Measurements from ENCODE around the gene C16orf87. TPM values are rescaled to one million over a fixed set of nuclear protein-coding genes. Genes with fewer than 3 reads are reported as not detected.

C16orf87 gene
- total and polyA plus RNA-seq, 9 of the 15 experiments (the other 6 are each of a cell fraction or from before 2014, with no cell fraction given): 7.8 to 16.7 (median 10.5) TPM

DNA sequence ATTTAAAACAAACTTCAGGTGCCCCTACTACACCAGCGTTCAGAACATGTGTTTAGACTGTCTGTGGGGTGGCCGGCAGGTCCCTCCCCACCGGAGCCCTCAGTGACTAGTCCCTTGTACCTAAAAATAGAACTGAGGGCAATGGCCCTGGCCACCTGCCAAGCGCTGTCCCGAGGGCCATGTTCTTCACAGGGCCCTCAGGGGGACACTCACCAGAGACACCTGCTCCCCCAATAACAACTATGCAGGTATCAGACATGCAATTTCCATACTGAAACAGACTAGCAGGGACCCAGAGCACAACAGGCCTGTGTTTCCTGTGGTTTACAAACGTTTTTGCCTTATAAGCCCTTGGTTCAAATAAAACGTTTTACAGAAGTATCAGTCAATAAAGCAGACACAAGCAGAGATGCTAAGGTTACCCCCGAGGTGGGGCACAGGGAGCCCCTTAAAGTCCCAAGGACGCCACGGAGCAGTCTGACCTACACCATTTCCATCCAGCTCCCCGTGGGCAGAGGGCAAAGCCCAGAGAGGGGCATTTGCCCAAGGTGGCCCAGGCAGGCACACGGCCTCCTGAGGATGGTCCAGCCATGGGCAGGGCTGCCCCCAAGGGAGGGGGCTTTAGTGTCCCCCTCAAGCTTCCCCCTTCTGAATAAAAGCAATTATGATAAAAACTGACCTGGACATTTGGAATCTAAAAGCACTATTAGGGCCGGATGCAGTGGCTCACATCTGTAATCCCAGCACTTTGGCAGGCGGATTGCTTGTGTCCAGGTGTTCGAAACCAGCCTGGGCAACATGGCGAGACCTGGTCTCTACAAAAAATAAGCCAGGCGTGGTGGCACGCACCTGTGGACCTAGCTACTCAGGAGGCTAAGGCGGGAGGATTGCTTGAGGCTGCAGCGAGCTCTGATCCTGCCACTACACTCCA is 81.9 kb downstream of the C16orf87 start (continued):
- TF ChIP-seq MEF2A (IDR thresholded peaks at IDR 0.05; ENCODE audit: control insufficient read depth, low read depth, low read length) (peak; percentile 92), ZNF583 (CRISPR knock-in tag; IDR thresholded peaks at IDR 0.05) (no peak), MIER1 (IDR thresholded peaks at IDR 0.05; ENCODE audit: low read depth) (no peak), SRSF9 (IDR thresholded peaks at IDR 0.05; ENCODE audit: borderline replicate concordance, low read depth, low read length) (no peak), MEF2D (tag; conservative IDR thresholded peaks at IDR 0.05; ENCODE audit: low read depth) (peak; percentile 90), ESRRA (IDR thresholded peaks at IDR 0.05; ENCODE audit: borderline replicate concordance, low read depth) (no peak), PPARD (CRISPR knock-in tag; IDR thresholded peaks at IDR 0.05) (no peak), MAFF (IDR thresholded peaks at IDR 0.05; ENCODE audit: low read length) (no peak), YY1 (IDR thresholded peaks at IDR 0.05; ENCODE audit: borderline replicate concordance in 1 of 3, control insufficient read depth in 1 of 3, extremely low read depth in 1 of 3, insufficient read depth in 3 of 3, insufficient read length in 1 of 3, insufficient replicate concordance in 2 of 3, low read depth in 1 of 3, low read length in 2 of 3) (peak in 1 of 3 experiments; percentile 38), ZNF12 (CRISPR knock-in tag; IDR thresholded peaks at IDR 0.05) (no peak), NKRF (IDR thresholded peaks at IDR 0.05; ENCODE audit: borderline replicate concordance) (no peak), XRCC5 (IDR thresholded peaks at IDR 0.05; ENCODE audit: low read depth, low read length) (no peak), RBM14 (IDR thresholded peaks at IDR 0.05; ENCODE audit: borderline replicate concordance, insufficient read depth, low read depth, low read length) (no peak), SRSF7 (optimal IDR thresholded peaks at IDR 0.05; ENCODE audit: low read depth, low read length) (no peak)
- TF ChIP-seq, protein P1, sequence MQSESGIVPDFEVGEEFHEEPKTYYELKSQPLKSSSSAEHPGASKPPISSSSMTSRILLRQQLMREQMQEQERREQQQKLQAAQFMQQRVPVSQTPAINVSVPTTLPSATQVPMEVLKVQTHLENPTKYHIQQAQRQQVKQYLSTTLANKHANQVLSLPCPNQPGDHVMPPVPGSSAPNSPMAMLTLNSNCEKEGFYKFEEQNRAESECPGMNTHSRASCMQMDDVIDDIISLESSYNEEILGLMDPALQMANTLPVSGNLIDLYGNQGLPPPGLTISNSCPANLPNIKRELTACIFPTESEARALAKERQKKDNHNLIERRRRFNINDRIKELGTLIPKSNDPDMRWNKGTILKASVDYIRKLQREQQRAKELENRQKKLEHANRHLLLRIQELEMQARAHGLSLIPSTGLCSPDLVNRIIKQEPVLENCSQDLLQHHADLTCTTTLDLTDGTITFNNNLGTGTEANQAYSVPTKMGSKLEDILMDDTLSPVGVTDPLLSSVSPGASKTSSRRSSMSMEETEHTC (IDR thresholded peaks at IDR 0.05): no peak
